Mesenchymal stem cell (in vitro differentiated cells and primary cell): ENCODE data around the gene LRRC74B.
"Not testable (repeated sequence)": the region's sequence is repeated elsewhere in the genome, so short reads cannot be mapped to it uniquely, and the experiment has no call there.

ENCODE experiments used
- DNase-seq: peaks from one replicate; pipeline ENCODE4 v3.0.0-alpha.2; 2013
- H2AFZ ChIP-seq: one replicate; pipeline ENCODE4 v1.6.1; 2013; ENCODE audit warnings: low read depth, mild to moderate bottlenecking, control low read depth, inconsistent platforms, low read length, moderate library complexity
- H2AK5ac ChIP-seq: 2 replicates; pipeline ENCODE4 v1.6.1; 2013; ENCODE audit warnings: low read length, moderate library complexity, mild to moderate bottlenecking, inconsistent platforms; ENCODE audit not compliant: severe bottlenecking
- H2BK120ac ChIP-seq: one replicate; pipeline ENCODE4 v1.6.1; 2013; ENCODE audit warnings: low read depth, mild to moderate bottlenecking, inconsistent platforms, low read length, moderate library complexity
- H2BK12ac ChIP-seq, 2 experiments: one replicate each; pipeline ENCODE4 v1.6.1; 2013; ENCODE audit warnings: inconsistent platforms in 2 of 2, low read length in 2 of 2, mild to moderate bottlenecking in 2 of 2, moderate library complexity in 2 of 2, control low read depth in 1 of 2
- H2BK15ac ChIP-seq: one replicate; pipeline ENCODE4 v1.6.1; 2013; ENCODE audit warnings: mild to moderate bottlenecking, low read depth, inconsistent platforms; ENCODE audit not compliant: poor library complexity, severe bottlenecking
- H2BK5ac ChIP-seq: 2 replicates; pipeline ENCODE4 v1.6.1; 2013; ENCODE audit warnings: low read depth, mild to moderate bottlenecking, low read length, control low read depth, inconsistent platforms; ENCODE audit not compliant: poor library complexity, severe bottlenecking
- H3K14ac ChIP-seq, 2 experiments: one replicate each; pipeline ENCODE4 v1.6.1; 2013; ENCODE audit warnings: inconsistent platforms in 2 of 2, low read length in 2 of 2, control low read depth in 1 of 2, mild to moderate bottlenecking in 1 of 2, moderate library complexity in 1 of 2
- H3K18ac ChIP-seq, 2 experiments: one replicate each; pipeline ENCODE4 v1.6.1; 2013; ENCODE audit warnings: inconsistent platforms in 2 of 2, low read length in 2 of 2, control low read depth in 1 of 2, low read depth in 1 of 2, mild to moderate bottlenecking in 1 of 2
- H3K23ac ChIP-seq, 2 experiments: one replicate each; pipeline ENCODE4 v1.6.1; 2013; ENCODE audit warnings: inconsistent platforms in 2 of 2, low read length in 2 of 2, mild to moderate bottlenecking in 2 of 2, moderate library complexity in 2 of 2, control low read depth in 1 of 2
- H3K27ac ChIP-seq: 2 replicates; pipeline ENCODE4 v1.5.1; 2013; ENCODE audit warnings: mild to moderate bottlenecking, moderate library complexity, low read length, control low read depth, inconsistent platforms; ENCODE audit not compliant: poor library complexity, severe bottlenecking
- H3K27me3 ChIP-seq, 2 experiments: 2 replicates each; pipeline versions ENCODE4 v1.6.1 to v1.7.0; 2013; ENCODE audit warnings: low read length in 2 of 2, mild to moderate bottlenecking in 2 of 2, moderate library complexity in 2 of 2, control low read depth in 1 of 2, inconsistent platforms in 1 of 2; ENCODE audit not compliant: control insufficient read depth in 1 of 2, insufficient read depth in 1 of 2
- H3K36me3 ChIP-seq, 2 experiments: 2 replicates each; pipeline versions ENCODE4 v1.6.1 to v1.7.0; 2013; ENCODE audit warnings: low read length in 2 of 2, control low read depth in 1 of 2, inconsistent platforms in 1 of 2, low read depth in 1 of 2, mild to moderate bottlenecking in 1 of 2; ENCODE audit not compliant: insufficient read depth in 2 of 2, control insufficient read depth in 1 of 2
- H3K4ac ChIP-seq, 2 experiments: one replicate each; pipeline ENCODE4 v1.6.1; 2013; ENCODE audit warnings: inconsistent platforms in 2 of 2, low read length in 2 of 2, mild to moderate bottlenecking in 2 of 2, moderate library complexity in 2 of 2, control low read depth in 1 of 2, low read depth in 1 of 2
- H3K4me1 ChIP-seq: 2 replicates; pipeline ENCODE4 v1.6.1; 2013; ENCODE audit warnings: low read depth, low read length, control low read depth; ENCODE audit not compliant: control insufficient read depth, insufficient read depth
- H3K4me2 ChIP-seq: 2 replicates; pipeline ENCODE4 v1.6.1; 2013; ENCODE audit warnings: low read length, mild to moderate bottlenecking, inconsistent platforms; ENCODE audit not compliant: poor library complexity, severe bottlenecking
- H3K4me3 ChIP-seq, 2 experiments: 2 replicates each; pipeline versions ENCODE4 v1.5.1 to v1.7.0; 2013; ENCODE audit warnings: low read length in 2 of 2, mild to moderate bottlenecking in 2 of 2, control low read depth in 1 of 2, low read depth in 1 of 2; ENCODE audit not compliant: insufficient read depth in 1 of 2
- H3K79me1 ChIP-seq: replicated peaks from 2 replicates; pipeline ENCODE4 v1.6.1; 2013; ENCODE audit warnings: mild to moderate bottlenecking, control low read depth, low read length, inconsistent platforms; ENCODE audit not compliant: poor library complexity, severe bottlenecking
- H3K9ac ChIP-seq: 2 replicates; pipeline ENCODE4 v1.7.0; 2013; ENCODE audit warnings: mild to moderate bottlenecking, low read length, moderate library complexity
- H3K9me3 ChIP-seq: 2 replicates; pipeline ENCODE4 v1.7.0; 2013; ENCODE audit warnings: mild to moderate bottlenecking, low read length; ENCODE audit not compliant: control insufficient read depth
- H4K8ac ChIP-seq: one replicate; pipeline ENCODE4 v1.6.1; 2013; ENCODE audit warnings: inconsistent platforms, mild to moderate bottlenecking, low read length, moderate library complexity
- H4K91ac ChIP-seq: one replicate; pipeline ENCODE4 v1.6.1; 2013; ENCODE audit warnings: mild to moderate bottlenecking, low read length, inconsistent platforms
- WGBS: methylation state at CpG from one replicate; pipeline ENCODE4 v1.1.7; 2013; ENCODE audit warnings: mixed read lengths; 5-methylcytosine and 5-hydroxymethylcytosine counted together

LRRC74B gene

DNA sequence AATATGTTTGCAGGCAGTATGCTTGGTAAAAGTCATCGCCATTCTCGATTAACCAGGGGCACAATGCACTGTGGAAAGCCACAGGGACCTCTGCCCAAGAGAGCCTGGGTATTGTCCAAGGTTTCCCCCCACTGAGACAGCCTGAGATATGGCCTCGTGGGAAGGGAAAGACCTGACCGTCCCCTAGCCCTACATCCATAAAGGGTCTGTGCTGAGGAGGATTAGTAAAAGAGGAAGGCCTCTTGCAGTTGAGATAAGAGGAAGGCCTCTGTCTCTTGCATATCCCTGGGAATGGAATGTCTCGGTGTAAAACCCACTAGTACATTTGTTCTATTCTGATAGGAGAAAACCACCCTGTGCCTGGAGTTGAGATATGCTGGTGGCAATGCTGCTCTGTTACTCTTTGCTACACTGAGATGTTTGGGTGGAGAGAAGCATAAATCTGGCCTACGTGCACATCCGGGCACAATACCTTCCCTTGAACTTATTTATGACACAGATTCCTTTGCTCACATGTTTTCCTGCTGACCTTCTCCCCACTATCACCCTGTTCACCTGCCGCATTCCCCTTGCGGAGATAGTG, 47.9 kb downstream of the LRRC74B start:
- H3K23ac ChIP-seq, H3K9ac ChIP-seq, H2BK5ac ChIP-seq, H3K27me3 ChIP-seq, H2AFZ ChIP-seq, H3K4me3 ChIP-seq, H3K14ac ChIP-seq, H2AK5ac ChIP-seq, H4K8ac ChIP-seq, DNase-seq, H3K79me1 ChIP-seq, H3K4me2 ChIP-seq, H3K36me3 ChIP-seq, H3K18ac ChIP-seq, H3K27ac ChIP-seq, H4K91ac ChIP-seq, H2BK15ac ChIP-seq, H3K4ac ChIP-seq, H2BK12ac ChIP-seq, H3K4me1 ChIP-seq, H3K9me3 ChIP-seq, H2BK120ac ChIP-seq: not testable (repeated sequence)
- WGBS, result 94% methylated on average over 5 of the region's 9 CpGs

DNA sequence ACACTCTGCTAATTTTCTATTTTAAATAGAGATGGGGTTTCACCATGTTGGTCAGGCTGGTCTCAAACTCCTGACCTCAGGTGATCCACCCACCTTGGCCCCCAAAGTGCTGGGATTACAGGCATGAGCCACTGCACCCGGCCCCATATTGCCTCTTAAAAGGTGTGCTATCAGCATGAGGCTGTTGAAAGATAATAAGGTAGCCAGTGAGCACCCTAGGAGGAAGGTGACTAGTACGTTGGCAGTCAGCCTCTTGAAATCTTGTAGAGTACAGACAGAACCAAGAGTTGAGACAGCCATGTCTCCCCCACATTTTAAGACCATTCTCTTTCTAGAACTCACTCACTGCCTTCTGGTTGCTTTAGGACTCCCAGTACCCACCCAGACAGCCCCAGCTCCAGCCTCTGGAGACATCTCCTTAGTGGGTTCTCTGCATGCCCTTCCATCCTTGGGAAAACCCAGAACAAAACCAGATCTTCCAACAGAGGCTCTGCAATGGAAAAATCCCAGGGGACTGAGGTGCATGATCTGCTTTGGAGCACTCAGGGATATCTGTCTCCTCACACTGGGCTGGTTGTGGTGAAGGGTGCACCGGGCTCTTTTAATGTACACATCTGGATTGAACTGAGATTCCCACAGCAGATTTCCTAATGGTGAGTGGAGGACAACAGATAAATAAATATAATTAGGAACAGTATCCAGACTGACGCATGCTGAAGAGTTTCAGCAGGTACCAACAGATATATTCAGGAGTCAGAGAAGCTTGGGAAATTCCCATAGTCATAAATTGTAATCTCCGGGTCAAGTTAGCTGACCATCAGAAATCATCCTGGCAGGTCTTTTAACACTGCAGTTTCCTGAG, 49.4 kb downstream of the LRRC74B start:
- Histone ChIP-seq H3K4me2 (no peak overlapping the region), H3K23ac (no peak overlapping the region), H2BK12ac (no peak overlapping the region), H3K27me3 (peaks cover 8 to 9% of the 10 kb centered on the region in 2 experiments), H3K4me1 (peaks cover 2% of the 10 kb centered on the region), H3K79me1 (no peaks in the 10 kb centered on the region), H2BK5ac (no peak overlapping the region), H2BK15ac (no peak overlapping the region), H3K9ac (no peak overlapping the region), H3K14ac (no peak overlapping the region), H3K27ac (no peak overlapping the region), H2AFZ (no peak overlapping the region), H3K4ac (no peak overlapping the region), H3K36me3 (no peaks in the 10 kb centered on the region), H3K18ac (no peak overlapping the region), H2AK5ac (no peak overlapping the region), H2BK120ac (no peak overlapping the region), H3K9me3 (no peaks in the 10 kb centered on the region), H3K4me3 (no peak overlapping the region), H4K91ac (no peak overlapping the region), H4K8ac (no peak overlapping the region)
- 60% methylated on average over 5 of the region's 5 CpGs for WGBS
- DNase-seq, result no peak

DNA sequence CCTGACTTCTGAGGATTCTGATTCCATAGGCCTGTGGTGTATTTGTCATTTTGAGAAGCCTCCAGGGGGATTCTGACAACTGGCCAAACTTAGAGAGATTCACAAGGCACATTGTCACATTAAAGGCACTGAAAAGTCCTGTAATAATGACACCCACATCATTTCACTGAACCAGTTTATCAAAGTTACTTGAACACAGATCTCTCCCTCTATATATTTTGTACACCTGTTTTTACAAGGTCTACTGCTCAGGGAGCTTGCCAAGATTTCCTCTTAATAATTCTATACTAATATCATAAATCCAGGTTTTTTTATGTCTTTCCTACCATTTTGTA, 50.0 kb downstream of the LRRC74B start:
- DNase-seq, result no peak
- no peak overlapping the region for H3K9ac ChIP-seq
- H2BK120ac ChIP-seq, result no peak overlapping the region
- no peak overlapping the region for H3K18ac ChIP-seq
- H3K4ac ChIP-seq, result no peak overlapping the region
- H3K4me3 ChIP-seq, result no peak overlapping the region
- H3K9me3 ChIP-seq, result no peaks in the 10 kb centered on the region
- peaks cover 2% of the 10 kb centered on the region for H3K4me1 ChIP-seq
- H3K27ac ChIP-seq, result no peak overlapping the region
- no peak overlapping the region for H3K4me2 ChIP-seq
- no peak overlapping the region for H3K23ac ChIP-seq
- H2AFZ ChIP-seq, result no peak overlapping the region
- H3K36me3 ChIP-seq, result no peaks in the 10 kb centered on the region
- H4K8ac ChIP-seq, result no peak overlapping the region
- no peak overlapping the region for H2BK15ac ChIP-seq
- no peak overlapping the region for H2BK5ac ChIP-seq
- H3K27me3 ChIP-seq, result peaks cover 8 to 9% of the 10 kb centered on the region in 2 experiments
- no peak overlapping the region for H3K14ac ChIP-seq
- H2BK12ac ChIP-seq, result no peak overlapping the region
- H2AK5ac ChIP-seq, result no peak overlapping the region
- no peaks in the 10 kb centered on the region for H3K79me1 ChIP-seq
- no peak overlapping the region for H4K91ac ChIP-seq

DNA sequence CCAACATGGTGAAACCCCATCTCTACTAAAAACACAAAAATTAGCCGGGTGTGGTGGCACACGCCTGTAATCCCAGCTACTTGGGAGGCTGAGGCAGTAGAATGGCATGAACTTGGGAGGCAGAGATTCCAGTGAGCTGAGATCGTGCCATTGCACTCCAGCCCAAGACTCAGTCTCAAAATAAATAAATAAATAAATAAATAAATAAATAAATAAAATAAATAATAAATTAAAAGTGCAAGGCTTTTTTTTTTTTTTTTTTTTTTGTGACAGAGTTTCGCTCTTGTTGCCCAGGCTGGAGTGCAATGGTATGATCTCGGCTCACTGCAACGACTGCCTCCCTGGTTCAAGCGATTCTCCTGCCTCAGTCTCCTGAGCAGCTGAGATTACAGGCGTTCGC, 51.1 kb downstream of the LRRC74B start:
- H3K4ac ChIP-seq, H3K4me1 ChIP-seq, H3K27ac ChIP-seq, H3K4me2 ChIP-seq, H3K79me1 ChIP-seq, H4K91ac ChIP-seq, H3K36me3 ChIP-seq, H2BK12ac ChIP-seq, H3K23ac ChIP-seq, DNase-seq, H3K9ac ChIP-seq, H2BK15ac ChIP-seq, H3K14ac ChIP-seq, H2AFZ ChIP-seq, H3K18ac ChIP-seq, H2BK5ac ChIP-seq, H3K4me3 ChIP-seq, H3K9me3 ChIP-seq, H2AK5ac ChIP-seq, H2BK120ac ChIP-seq, H4K8ac ChIP-seq, H3K27me3 ChIP-seq: not testable (repeated sequence)
- WGBS, result 95% methylated on average over 8 of the region's 9 CpGs
